Measurements from ENCODE around the gene TCHHL1.

TCHHL1 gene

DNA sequence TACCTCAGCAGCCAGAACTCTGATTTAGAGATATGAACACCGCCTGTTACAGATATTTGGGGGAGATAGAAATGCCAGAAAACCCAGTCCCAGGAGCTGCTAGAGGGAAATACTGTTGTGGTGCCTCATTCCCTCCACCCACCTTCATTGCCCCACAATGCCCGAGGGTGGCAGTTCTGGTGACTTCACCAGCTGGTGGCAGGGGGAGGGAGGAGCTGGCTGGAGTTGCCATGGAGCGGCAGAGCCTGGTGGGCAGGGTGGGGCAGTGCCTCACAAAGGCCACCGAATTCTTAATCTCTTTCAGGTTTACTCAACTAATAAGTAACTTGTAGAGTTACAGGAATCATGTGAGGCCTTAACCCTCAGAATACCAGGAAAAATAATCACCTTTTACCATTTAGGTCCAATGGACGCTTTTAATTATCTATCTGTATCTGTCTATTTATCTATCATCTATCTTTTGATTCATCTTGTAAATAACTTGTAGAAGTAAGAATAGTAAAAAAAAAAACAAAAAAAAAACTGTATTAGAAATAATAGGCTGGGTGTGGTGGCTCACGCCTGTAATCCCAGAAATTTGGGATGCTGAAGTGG is 40.4 kb downstream of the TCHHL1 start:
- no peaks in the 10 kb centered on the region for H3K9me3 ChIP-seq (replicated peaks; ENCODE audit: low read length)
- H3K4me3 ChIP-seq (ENCODE audit: low read length) = peak overlapping the region; percentile 38
- H3K36me3 ChIP-seq (ENCODE audit: insufficient read depth, low read length) = no peaks in the 10 kb centered on the region
- H3K27me3 ChIP-seq (ENCODE audit: control insufficient read depth, insufficient read depth, low read length) = peaks cover 9% of the 10 kb centered on the region
- H3K4me2 ChIP-seq (ENCODE audit: low read length) = peak overlapping the region; percentile 77
- H3K4me1 ChIP-seq (ENCODE audit: control insufficient read depth, insufficient read depth, low read length) = peaks cover 46% of the 10 kb centered on the region
- peak overlapping the region; percentile 77 for H3K9ac ChIP-seq (ENCODE audit: low read depth, low read length)

DNA sequence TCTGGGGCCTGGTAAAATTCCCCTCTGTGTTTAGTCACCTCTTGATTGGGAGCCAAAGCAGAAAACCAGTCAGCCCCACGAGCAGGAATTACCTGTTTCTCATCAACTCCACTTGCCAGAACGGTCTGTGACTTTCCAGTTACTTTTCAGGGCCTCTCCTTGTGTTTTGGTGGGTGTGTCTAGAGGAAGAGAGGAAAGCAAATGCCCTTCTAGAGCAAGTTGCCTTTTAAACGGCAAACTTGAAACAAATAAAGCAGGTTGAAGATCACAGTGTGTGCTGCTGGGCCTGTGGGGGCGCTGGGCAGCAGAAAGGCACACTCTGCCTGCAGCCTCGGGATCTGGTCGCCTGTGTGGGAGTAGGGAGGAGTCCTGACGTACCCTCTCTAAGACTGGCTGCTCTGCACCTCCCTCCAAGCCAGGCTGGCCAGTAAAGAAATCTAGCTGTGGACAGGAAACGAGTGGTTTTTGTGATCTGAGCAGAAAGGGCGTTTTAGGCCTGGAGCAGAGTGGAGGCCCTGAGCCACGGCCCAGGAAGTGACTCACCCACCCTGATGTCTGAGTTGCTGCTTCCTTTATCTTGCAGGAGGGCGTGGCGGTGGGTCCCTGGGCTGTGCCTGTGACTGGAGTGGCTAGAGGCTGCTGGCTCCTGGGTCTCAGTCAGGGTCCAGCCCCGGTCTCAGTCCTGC is 41.0 kb downstream of the TCHHL1 start:
- Histone ChIP-seq H3K27me3 (ENCODE audit: control insufficient read depth, insufficient read depth, low read length) (peaks cover 3% of the 10 kb centered on the region), H3K9ac (ENCODE audit: low read depth, low read length) (peak overlapping the region; percentile 77), H3K9me3 (replicated peaks; ENCODE audit: low read length) (no peaks in the 10 kb centered on the region), H3K4me3 (ENCODE audit: low read length) (peak overlapping the region; percentile 57), H3K4me2 (ENCODE audit: low read length) (peak overlapping the region; percentile 80), H3K36me3 (ENCODE audit: insufficient read depth, low read length) (no peaks in the 10 kb centered on the region), H3K4me1 (ENCODE audit: control insufficient read depth, insufficient read depth, low read length) (peaks cover 46% of the 10 kb centered on the region)

DNA sequence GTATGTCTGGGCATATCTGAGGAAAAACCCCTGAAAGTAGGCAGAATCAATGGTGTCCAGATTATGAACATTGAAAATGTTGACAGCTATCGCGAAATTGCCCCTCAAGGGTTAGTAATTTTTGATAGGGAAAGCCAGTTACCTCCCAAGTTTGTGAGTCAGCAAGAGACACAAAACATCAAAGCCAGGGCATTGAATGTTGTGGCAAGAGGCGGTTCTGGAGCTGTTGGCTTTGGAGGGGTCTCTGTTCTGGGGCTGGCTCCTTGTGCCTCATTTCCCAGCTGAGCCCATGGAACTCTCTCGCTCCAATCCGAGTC is 41.5 kb downstream of the TCHHL1 start:
- H3K36me3 ChIP-seq (ENCODE audit: insufficient read depth, low read length) = no peaks in the 10 kb centered on the region
- peaks cover 46% of the 10 kb centered on the region for H3K4me1 ChIP-seq (ENCODE audit: control insufficient read depth, insufficient read depth, low read length)
- H3K4me2 ChIP-seq (ENCODE audit: low read length) = peak overlapping the region; percentile 80
- peak overlapping the region; percentile 77 for H3K9ac ChIP-seq (ENCODE audit: low read depth, low read length)
- no peaks in the 10 kb centered on the region for H3K9me3 ChIP-seq (replicated peaks; ENCODE audit: low read length)
- H3K4me3 ChIP-seq (ENCODE audit: low read length) = peak overlapping the region; percentile 57
- H3K27me3 ChIP-seq (ENCODE audit: control insufficient read depth, insufficient read depth, low read length) = peaks cover 2% of the 10 kb centered on the region

DNA sequence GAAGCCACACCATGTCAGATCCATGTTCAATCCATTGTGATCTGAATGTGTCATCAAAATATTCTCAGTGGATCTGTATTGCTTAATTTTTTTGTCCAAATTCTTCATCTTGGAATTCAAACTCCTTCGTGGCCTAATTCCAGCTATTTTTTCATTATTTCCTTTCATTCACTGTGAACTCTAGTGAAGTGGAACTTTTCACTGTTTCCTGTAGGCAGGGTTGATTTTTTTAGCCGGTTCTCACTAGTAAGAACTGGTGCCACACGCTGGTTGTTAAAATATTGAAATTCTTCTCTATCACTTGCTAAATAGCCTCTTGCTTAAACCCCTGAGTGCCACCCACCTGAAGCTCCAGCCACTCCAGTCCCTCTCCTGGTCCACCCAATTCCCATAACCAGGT is 44.5 kb downstream of the TCHHL1 start:
- no peak overlapping the region for H3K9ac ChIP-seq (ENCODE audit: low read depth, low read length)

DNA sequence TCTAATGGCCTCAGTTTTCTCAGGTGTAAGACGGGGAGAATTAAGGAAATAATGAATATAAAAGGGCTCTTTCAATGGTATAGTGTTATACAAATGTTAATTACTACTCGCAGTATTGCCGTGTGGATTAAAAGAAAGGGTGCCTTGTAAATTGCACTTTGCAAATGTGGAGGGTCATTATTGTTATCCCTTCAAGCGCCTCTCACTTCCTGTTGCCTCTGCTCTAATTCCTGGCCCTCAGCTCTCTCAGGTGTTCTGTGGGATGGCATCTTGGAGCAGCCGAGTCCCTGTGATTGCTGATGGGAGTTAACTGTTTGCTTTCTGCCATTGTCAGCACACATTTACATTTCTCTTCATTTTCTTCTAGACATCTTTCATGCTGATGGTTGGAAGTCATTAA is 45.0 kb downstream of the TCHHL1 start:
- Histone ChIP-seq H3K36me3 (ENCODE audit: insufficient read depth, low read length) (no peaks in the 10 kb centered on the region), H3K4me2 (ENCODE audit: low read length) (no peak overlapping the region), H3K9ac (ENCODE audit: low read depth, low read length) (no peak overlapping the region), H3K4me1 (ENCODE audit: control insufficient read depth, insufficient read depth, low read length) (peaks cover 19% of the 10 kb centered on the region), H3K9me3 (replicated peaks; ENCODE audit: low read length) (no peaks in the 10 kb centered on the region), H3K4me3 (ENCODE audit: low read length) (no peak overlapping the region), H3K27me3 (ENCODE audit: control insufficient read depth, insufficient read depth, low read length) (peaks cover 31% of the 10 kb centered on the region)

More for the DNA sequence above, 44.5 kb downstream of the TCHHL1 start:
- Histone ChIP-seq H3K4me3 (ENCODE audit: low read length) (no peak overlapping the region), H3K27me3 (ENCODE audit: control insufficient read depth, insufficient read depth, low read length) (peaks cover 31% of the 10 kb centered on the region), H3K36me3 (ENCODE audit: insufficient read depth, low read length) (no peaks in the 10 kb centered on the region), H3K4me1 (ENCODE audit: control insufficient read depth, insufficient read depth, low read length) (peaks cover 24% of the 10 kb centered on the region), H3K4me2 (ENCODE audit: low read length) (no peak overlapping the region), H3K9me3 (replicated peaks; ENCODE audit: low read length) (no peaks in the 10 kb centered on the region)

DNA sequence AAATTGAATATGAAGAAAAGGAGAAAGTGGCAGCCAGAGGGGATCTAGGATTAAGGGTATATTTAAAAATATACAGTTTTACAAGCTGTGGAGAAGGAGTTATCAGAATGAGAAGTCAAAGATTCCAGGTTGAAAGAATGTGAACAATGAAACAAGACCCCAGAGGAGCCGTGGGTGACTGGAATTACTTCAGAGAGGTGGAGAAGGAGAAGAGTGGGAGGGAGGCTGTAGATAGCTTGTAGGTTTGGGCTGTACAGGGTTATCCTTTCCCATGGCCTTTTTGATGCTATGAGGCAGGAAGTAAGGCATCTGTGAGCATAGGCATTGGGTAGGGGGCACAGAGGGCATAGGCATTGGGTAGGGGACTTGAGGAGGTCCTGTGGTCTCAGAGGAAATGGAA is 46.8 kb downstream of the TCHHL1 start:
- Histone ChIP-seq H3K36me3 (ENCODE audit: insufficient read depth, low read length) (no peaks in the 10 kb centered on the region), H3K9ac (ENCODE audit: low read depth, low read length) (no peak overlapping the region), H3K27me3 (ENCODE audit: control insufficient read depth, insufficient read depth, low read length) (peaks cover 31% of the 10 kb centered on the region), H3K4me1 (ENCODE audit: control insufficient read depth, insufficient read depth, low read length) (peaks cover 9% of the 10 kb centered on the region), H3K4me3 (ENCODE audit: low read length) (no peak overlapping the region), H3K9me3 (replicated peaks; ENCODE audit: low read length) (no peaks in the 10 kb centered on the region), H3K4me2 (ENCODE audit: low read length) (no peak overlapping the region)

DNA sequence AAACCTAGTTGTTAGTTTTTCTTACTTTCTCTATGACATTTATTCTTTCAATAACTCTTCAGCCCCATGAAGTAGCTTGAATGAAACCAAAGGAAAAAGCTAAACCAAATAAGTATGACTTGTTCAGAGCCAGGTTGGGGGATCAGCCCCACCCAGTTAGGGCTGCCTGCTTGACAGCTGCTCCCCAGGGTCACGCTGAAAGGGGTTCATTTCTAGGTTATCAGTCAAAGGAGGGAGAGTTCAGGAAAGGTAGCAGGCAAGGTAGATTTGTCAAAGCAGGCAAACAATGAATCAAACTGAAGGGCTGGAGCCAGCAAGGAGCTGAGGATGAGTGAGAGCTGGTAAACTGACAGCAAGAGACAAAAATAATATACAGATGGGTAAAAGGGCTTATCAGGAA is 49.0 kb downstream of the TCHHL1 start:
- Histone ChIP-seq H3K36me3 (ENCODE audit: insufficient read depth, low read length) (peaks cover 4% of the 10 kb centered on the region), H3K27me3 (ENCODE audit: control insufficient read depth, insufficient read depth, low read length) (peaks cover 31% of the 10 kb centered on the region), H3K4me2 (ENCODE audit: low read length) (no peak overlapping the region), H3K4me1 (ENCODE audit: control insufficient read depth, insufficient read depth, low read length) (peaks cover 6% of the 10 kb centered on the region), H3K9ac (ENCODE audit: low read depth, low read length) (no peak overlapping the region), H3K9me3 (replicated peaks; ENCODE audit: low read length) (no peaks in the 10 kb centered on the region), H3K4me3 (ENCODE audit: low read length) (no peak overlapping the region)

DNA sequence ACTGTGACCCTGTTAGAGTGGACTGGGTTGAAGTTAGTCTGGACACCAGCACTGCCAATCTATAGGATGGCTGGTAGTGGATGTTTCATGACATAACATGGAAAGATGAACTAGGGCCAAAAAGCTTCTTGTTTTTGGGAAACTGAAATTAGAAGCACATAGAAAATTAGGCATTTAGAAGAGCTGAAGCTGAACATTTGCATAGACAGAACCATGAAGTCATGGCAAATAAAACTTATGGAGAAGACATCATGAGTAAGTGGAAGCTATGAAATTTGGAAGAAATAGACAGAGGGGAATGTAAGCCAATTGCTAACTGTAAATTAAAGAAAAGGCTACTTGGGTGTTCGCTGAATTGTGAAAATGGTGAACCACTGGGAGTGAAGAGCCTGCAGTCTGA is 49.4 kb downstream of the TCHHL1 start:
- Histone ChIP-seq H3K4me1 (ENCODE audit: control insufficient read depth, insufficient read depth, low read length) (peaks cover 10% of the 10 kb centered on the region), H3K4me3 (ENCODE audit: low read length) (no peak overlapping the region), H3K27me3 (ENCODE audit: control insufficient read depth, insufficient read depth, low read length) (peaks cover 31% of the 10 kb centered on the region), H3K36me3 (ENCODE audit: insufficient read depth, low read length) (peaks cover 5% of the 10 kb centered on the region), H3K9ac (ENCODE audit: low read depth, low read length) (no peak overlapping the region), H3K4me2 (ENCODE audit: low read length) (no peak overlapping the region), H3K9me3 (replicated peaks; ENCODE audit: low read length) (no peaks in the 10 kb centered on the region)

DNA sequence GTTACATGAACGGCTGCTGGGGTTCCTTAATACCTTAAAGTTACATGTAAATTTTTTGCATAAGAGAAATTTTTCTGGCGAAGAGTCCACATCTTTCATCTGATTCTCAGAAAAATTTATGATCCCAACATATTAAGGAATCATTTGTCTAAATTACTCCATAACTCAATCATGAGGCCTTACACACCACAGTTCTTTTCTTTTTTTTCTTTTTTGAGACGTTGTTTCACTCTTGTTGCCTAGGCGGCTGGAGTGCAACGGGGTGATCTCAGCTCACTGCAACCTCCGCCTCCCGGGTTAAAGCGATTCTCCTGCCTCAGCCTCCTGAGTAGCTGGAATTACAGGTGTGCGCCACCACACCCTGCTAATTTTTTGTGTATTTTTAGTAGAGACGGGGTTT is 50.0 kb downstream of the TCHHL1 start:
- Histone ChIP-seq H3K9ac (ENCODE audit: low read depth, low read length) (no peak overlapping the region), H3K4me1 (ENCODE audit: control insufficient read depth, insufficient read depth, low read length) (peaks cover 16% of the 10 kb centered on the region), H3K27me3 (ENCODE audit: control insufficient read depth, insufficient read depth, low read length) (peaks cover 31% of the 10 kb centered on the region), H3K4me2 (ENCODE audit: low read length) (no peak overlapping the region), H3K4me3 (ENCODE audit: low read length) (no peak overlapping the region), H3K36me3 (ENCODE audit: insufficient read depth, low read length) (peaks cover 11% of the 10 kb centered on the region), H3K9me3 (replicated peaks; ENCODE audit: low read length) (no peaks in the 10 kb centered on the region)

DNA sequence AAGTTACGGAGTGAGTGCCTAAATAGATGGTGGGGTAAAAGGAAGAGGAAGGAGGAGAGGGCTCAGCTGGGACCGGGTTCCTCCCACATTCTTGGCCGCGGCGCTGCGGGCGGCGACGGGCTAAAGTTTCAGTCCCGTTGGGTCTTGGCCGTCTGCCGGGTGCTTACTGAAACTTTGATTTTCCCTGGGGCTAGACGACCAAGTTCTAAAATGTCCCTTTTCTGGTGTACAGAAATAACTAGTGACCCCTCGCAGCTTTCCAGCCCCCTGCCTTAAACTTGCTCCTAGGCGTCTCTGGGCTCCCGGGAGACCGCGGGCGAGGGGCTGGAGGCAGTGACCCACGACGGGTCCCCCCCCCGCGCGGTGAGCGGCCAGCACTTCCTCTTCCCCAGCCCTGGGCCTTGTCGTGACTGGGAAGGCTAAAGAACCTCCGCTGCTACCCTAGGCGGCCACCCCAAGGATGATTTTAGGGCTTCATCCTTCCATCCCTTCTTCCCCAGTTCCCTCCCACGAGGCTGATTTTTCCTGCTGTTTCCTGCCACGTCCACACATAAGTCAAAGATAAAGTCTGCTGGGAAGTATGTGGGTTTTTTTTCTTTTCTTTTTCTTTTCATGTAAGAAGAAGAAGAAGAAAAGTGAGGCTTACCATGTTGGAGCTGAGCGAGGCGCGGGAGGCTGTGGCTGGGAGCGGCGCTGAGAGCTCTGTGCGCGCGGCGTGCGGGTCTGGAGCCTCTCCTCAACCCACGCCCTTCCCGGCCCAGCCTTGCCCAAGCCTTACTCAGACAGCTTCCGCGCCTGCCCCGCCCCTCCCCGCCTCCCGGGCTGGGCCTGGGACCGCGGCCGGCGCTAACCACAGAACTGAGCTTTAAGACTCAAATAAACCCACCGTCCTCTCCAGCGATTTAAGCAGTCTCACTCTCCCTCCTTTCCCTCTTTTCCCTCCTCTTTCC is 52.3 kb downstream of the TCHHL1 start, which contains the start of gene S100A11:
TSS of gene S100A11 (minus strand) at position 738 of the 950 bp plus-strand sequence. CDS start at position 649, 89 bp downstream.
- Histone ChIP-seq H3K9me3 (replicated peaks; ENCODE audit: low read length) (no peaks in the 10 kb centered on the region), H3K9ac (ENCODE audit: low read depth, low read length) (peak within 1 kb of the TSS; percentile 100), H3K4me2 (ENCODE audit: low read length) (peak within 1 kb of the TSS; percentile 85), H3K4me1 (ENCODE audit: control insufficient read depth, insufficient read depth, low read length) (peaks cover 22% of the 10 kb centered on the region), H3K36me3 (ENCODE audit: insufficient read depth, low read length) (peaks cover 34% of the 10 kb centered on the region), H3K27me3 (ENCODE audit: control insufficient read depth, insufficient read depth, low read length) (peaks cover 21% of the 10 kb centered on the region), H3K4me3 (ENCODE audit: low read length) (peak within 1 kb of the TSS; percentile 96)

DNA sequence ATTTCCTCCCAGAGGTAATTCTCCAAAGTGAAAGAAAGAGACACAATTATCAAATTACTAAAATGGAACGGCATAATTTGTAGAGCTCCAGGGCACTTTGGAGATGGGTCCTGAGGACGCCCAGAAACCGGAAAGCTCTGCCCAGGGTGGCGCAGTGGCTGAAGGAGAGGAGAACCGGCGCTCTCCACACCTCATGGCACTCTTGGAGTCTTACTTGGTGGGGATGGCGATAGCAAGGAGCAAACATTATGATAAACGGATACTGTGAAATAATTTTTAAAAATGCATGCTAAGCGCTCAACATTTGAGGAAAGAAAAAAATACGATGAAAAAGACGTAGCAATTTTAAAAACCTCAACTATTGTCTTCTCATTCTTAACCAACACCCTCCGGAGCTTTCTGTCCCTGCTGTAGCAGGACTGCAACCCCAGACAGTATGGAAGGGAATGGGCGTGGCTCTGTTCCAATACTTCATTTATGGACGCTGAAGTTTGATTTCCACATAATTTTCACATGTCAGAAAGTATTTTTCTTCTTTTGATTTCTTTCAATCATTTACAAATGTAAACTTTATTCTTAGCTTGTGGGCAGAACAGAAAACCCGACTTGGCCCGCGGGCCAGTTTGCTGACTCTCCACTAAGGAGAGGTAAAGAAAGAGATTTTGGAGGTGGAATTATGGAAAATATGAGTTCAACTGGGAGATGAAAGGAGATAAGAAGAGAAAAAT is 53.2 kb downstream of the TCHHL1 start:
- Histone ChIP-seq H3K9ac (ENCODE audit: low read depth, low read length) (peak overlapping the region; percentile 100), H3K4me2 (ENCODE audit: low read length) (peak overlapping the region; percentile 85), H3K27me3 (ENCODE audit: control insufficient read depth, insufficient read depth, low read length) (peaks cover 12% of the 10 kb centered on the region), H3K36me3 (ENCODE audit: insufficient read depth, low read length) (peaks cover 40% of the 10 kb centered on the region), H3K9me3 (replicated peaks; ENCODE audit: low read length) (no peaks in the 10 kb centered on the region), H3K4me3 (ENCODE audit: low read length) (peak overlapping the region; percentile 96), H3K4me1 (ENCODE audit: control insufficient read depth, insufficient read depth, low read length) (peaks cover 22% of the 10 kb centered on the region)
